Natural killer cell (primary cell): Measurements from ENCODE around the gene CPPED1. TPM values are rescaled to one million over a fixed set of nuclear protein-coding genes. Genes with fewer than 3 reads are reported as not detected.

Source experiments
- ATAC-seq, 3 donors: fragments of 150-1000 bp in 2 of 3; fragments of 200-7000 bp in 1 of 3; cut with Tn5 transposase; 1 replicate in 1 of 3; 2 replicates in 2 of 3; pipeline ENCODE4 v1.10.0; 2021; ENCODE audit warnings: mild to moderate bottlenecking in 2 of 3, moderate library complexity in 2 of 3
- DNase-seq, 2 donors: peaks; one replicate each; pipeline versions ENCODE4 v3.0.0 to v3.0.0-alpha.2; 2013 to 2021; ENCODE audit warnings: mixed read lengths in 1 of 2
- H3K27ac ChIP-seq: one replicate; pipeline ENCODE4 v1.5.1; 2013; ENCODE audit warnings: mild to moderate bottlenecking, low read length
- H3K27me3 ChIP-seq: one replicate; pipeline ENCODE4 v1.6.1; 2013; ENCODE audit warnings: low read length; ENCODE audit not compliant: control insufficient read depth, insufficient read depth
- H3K36me3 ChIP-seq: one replicate; pipeline ENCODE4 v1.6.1; 2013; ENCODE audit warnings: low read length; ENCODE audit not compliant: control insufficient read depth, insufficient read depth
- H3K4me1 ChIP-seq: one replicate; pipeline ENCODE4 v1.6.1; 2013; ENCODE audit warnings: low read length; ENCODE audit not compliant: control insufficient read depth, insufficient read depth
- H3K4me3 ChIP-seq: one replicate; pipeline ENCODE4 v1.5.1; 2013; ENCODE audit warnings: low read length
- H3K9me3 ChIP-seq: one replicate; pipeline ENCODE4 v1.6.1; 2013; ENCODE audit warnings: low read length; ENCODE audit not compliant: control insufficient read depth, insufficient read depth
- H3K27ac Mint-ChIP-seq, 2 donors: one replicate each; pipeline ENCODE4 v1.8.0; 2022; ENCODE audit warnings: mild to moderate bottlenecking in 2 of 2, mixed read lengths in 2 of 2, moderate library complexity in 1 of 2
- H3K27me3 Mint-ChIP-seq, 2 donors: one replicate each; pipeline ENCODE4 v1.8.0; 2022; ENCODE audit warnings: low read depth in 2 of 2, mixed read lengths in 2 of 2
- H3K36me3 Mint-ChIP-seq: one replicate; pipeline ENCODE4 v1.8.0; 2022; ENCODE audit warnings: mixed read lengths
- H3K4me1 Mint-ChIP-seq, 2 donors: one replicate each; pipeline ENCODE4 v1.8.0; 2022; ENCODE audit warnings: mixed read lengths in 2 of 2
- H3K4me3 Mint-ChIP-seq: one replicate; pipeline ENCODE4 v1.8.0; 2022; ENCODE audit warnings: mild to moderate bottlenecking, moderate library complexity, mixed read lengths
- H3K9me3 Mint-ChIP-seq, 2 donors: one replicate each; pipeline ENCODE4 v1.8.0; 2022; ENCODE audit warnings: mixed read lengths in 2 of 2
- WGBS: methylation state at CpG from one replicate; pipeline ENCODE4 v1.1.7; 2013; ENCODE audit warnings: missing lambda C conversion rate; ENCODE audit not compliant: insufficient coverage; 5-methylcytosine and 5-hydroxymethylcytosine counted together
- intact Hi-C: fragments of 100-400 bp; cut with micrococcal nuclease; formaldehyde crosslinking; loops from one replicate; pipeline ENCODE4 v1.14.2; 2022
- total RNA-seq, 4 donors: library from RNA; stranded (reverse); fragments of 120-200 nt in 1 of 4; gene quantifications; one replicate each; pipeline versions ENCODE4 v1.2.3 to v1.2.4, GENCODE V29; 2013 to 2022
- TF ChIP-seq, protein P1 (sequence below): fragments of 200-600 bp; IDR thresholded peaks from one replicate; pipeline ENCODE4 v1.8.0; 2022; ENCODE audit warnings: antibody characterized with exemption

CPPED1 gene
- total RNA-seq, 3 donors from 2014 or later (not counting 1 experiment from before 2014, with no cell fraction given): 10.3 to 18.3 (median 16.4) TPM

DNA sequence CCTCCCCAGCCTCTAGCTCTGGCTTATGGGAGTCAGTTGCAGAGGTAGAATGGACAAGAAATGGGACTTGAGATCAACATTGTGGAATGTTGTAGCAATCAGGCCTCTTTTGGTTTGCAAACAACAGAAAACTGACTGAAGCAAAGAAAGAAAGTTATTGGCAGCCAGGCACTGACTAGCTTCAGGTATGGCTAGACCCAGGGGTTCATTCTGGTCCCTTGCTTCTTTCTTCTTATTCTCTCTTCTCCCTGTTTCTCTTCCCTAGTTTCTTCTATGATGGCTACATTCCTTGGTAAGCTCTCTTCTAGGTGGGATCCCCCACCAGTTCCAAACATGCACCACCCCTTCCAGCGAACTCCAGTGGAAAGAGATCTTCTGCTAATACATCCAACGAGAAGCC is 154.3 kb downstream of the CPPED1 start:
- ATAC-seq: no peak
- Mint-ChIP-seq H3K4me1 (peaks cover 0 to 12% of the 10 kb centered on the region in 2 donors), H3K36me3 (no peaks in the 10 kb centered on the region), H3K27ac (no peak overlapping the region), H3K9me3 (no peaks in the 10 kb centered on the region), H3K27me3 (peaks cover 15 to 16% of the 10 kb centered on the region in 2 donors), H3K4me3 (no peak overlapping the region)
- Histone ChIP-seq H3K27me3 (peaks cover 3% of the 10 kb centered on the region), H3K4me3 (no peak overlapping the region), H3K9me3 (no peaks in the 10 kb centered on the region), H3K27ac (no peak overlapping the region), H3K4me1 (no peaks in the 10 kb centered on the region), H3K36me3 (no peaks in the 10 kb centered on the region)
- no peak for DNase-seq
- 94% methylated on average over 2 of the region's 2 CpGs for WGBS
- intact Hi-C loops: no loop called here
- TF ChIP-seq, protein P1, sequence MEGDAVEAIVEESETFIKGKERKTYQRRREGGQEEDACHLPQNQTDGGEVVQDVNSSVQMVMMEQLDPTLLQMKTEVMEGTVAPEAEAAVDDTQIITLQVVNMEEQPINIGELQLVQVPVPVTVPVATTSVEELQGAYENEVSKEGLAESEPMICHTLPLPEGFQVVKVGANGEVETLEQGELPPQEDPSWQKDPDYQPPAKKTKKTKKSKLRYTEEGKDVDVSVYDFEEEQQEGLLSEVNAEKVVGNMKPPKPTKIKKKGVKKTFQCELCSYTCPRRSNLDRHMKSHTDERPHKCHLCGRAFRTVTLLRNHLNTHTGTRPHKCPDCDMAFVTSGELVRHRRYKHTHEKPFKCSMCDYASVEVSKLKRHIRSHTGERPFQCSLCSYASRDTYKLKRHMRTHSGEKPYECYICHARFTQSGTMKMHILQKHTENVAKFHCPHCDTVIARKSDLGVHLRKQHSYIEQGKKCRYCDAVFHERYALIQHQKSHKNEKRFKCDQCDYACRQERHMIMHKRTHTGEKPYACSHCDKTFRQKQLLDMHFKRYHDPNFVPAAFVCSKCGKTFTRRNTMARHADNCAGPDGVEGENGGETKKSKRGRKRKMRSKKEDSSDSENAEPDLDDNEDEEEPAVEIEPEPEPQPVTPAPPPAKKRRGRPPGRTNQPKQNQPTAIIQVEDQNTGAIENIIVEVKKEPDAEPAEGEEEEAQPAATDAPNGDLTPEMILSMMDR: no peak

DNA sequence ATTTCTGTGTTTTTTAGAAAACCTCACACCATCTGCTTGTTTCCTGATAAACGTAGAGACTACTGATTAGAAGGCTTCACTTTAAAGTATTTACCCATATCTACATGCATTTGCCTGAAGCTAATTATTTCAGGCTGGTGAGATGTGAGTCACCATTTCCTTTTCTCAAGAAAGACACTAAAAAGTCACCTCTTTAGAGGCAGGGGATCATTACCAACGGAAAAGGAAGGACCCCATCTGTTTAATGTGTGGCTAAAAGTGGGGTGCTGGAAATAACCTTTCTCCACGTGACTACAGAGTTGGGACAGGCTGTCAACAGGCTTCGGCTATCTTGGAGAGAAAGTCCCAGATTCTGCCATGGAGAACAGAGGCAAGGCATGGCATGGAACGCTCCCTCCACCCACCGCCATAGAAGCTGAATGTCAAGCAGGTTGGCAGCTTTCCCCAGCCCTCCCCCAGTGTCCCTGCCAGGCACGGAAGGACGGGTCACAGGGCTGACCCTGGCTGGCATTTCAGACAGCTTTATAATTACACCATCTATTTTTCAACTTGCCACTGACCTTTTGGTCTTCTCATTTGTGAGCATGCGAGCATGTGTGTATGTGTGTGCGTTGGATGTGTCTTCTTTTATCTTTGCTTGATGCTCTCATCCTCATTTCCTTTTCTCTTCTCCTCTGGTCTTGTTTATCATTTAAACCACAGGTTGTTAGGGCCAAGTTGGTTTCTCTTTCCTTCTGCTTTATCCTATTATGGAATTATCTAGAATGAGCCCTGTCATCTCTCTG is 157.0 kb downstream of the CPPED1 start:
- Histone ChIP-seq H3K4me3 (no peak overlapping the region), H3K9me3 (no peaks in the 10 kb centered on the region), H3K4me1 (no peaks in the 10 kb centered on the region), H3K27me3 (peaks cover 3% of the 10 kb centered on the region), H3K36me3 (no peaks in the 10 kb centered on the region), H3K27ac (no peak overlapping the region)
- no peak for ATAC-seq
- peak in 1 of 2 donors; percentile 15 for DNase-seq
- Mint-ChIP-seq H3K27me3 (peaks cover 11 to 15% of the 10 kb centered on the region in 2 donors), H3K9me3 (no peaks in the 10 kb centered on the region), H3K27ac (no peak overlapping the region), H3K4me3 (no peak overlapping the region), H3K36me3 (no peaks in the 10 kb centered on the region), H3K4me1 (peaks cover 0 to 12% of the 10 kb centered on the region in 2 donors)
- WGBS: 38% methylated on average over 8 of the region's 10 CpGs
- TF ChIP-seq, protein P1: no peak
- intact Hi-C loops: no loop called here

DNA sequence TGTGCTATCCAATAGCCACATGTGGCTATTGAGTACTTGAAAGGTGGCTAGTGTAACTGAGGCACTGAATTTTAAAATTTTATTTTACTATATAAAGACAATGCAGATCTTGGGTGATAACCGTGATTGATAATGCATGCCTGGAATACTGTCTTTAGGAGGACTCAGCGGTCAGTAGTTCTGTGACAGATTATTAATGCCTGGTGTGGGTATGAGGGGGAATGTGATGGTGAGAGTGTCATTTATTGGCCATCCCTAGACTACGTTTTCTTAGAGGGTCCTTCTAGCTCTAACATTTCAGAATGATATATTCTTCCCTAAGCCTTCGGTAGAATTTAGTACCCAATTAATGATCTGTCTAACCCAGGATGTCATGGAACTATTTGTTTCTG is 157.6 kb downstream of the CPPED1 start:
- peaks cover 9 to 11% of the 10 kb centered on the region in 2 donors for H3K27me3 Mint-ChIP-seq
- Histone ChIP-seq H3K4me3 (no peak overlapping the region), H3K4me1 (no peaks in the 10 kb centered on the region), H3K9me3 (no peaks in the 10 kb centered on the region), H3K27ac (no peak overlapping the region), H3K36me3 (no peaks in the 10 kb centered on the region), H3K27me3 (peaks cover 3% of the 10 kb centered on the region)
- intact Hi-C loops: no loop called here
- H3K4me1 Mint-ChIP-seq: peaks cover 0 to 12% of the 10 kb centered on the region in 2 donors
- 63% methylated on average over 3 of the region's 4 CpGs for WGBS
- TF ChIP-seq, protein P1: no peak
- ATAC-seq (no peak), DNase-seq (no peak)
- H3K4me3 Mint-ChIP-seq: no peak overlapping the region
- no peak overlapping the region for H3K27ac Mint-ChIP-seq
- no peaks in the 10 kb centered on the region for H3K36me3 Mint-ChIP-seq
- H3K9me3 Mint-ChIP-seq: no peaks in the 10 kb centered on the region
